HG02852 (cell line): ENCODE results near the gene MACROD1.

ENCODE experiments used
- ATAC-seq: cut with Tn5 transposase; IDR thresholded peaks from one replicate; pipeline ENCODE4 v1.9.1; 2021; ENCODE audit warnings: mild to moderate bottlenecking, moderate library complexity; ENCODE audit not compliant: unreplicated experiment

MACROD1 gene

GRCh38 chr11:64152841-64153691 lies 12.8 kb downstream of the MACROD1 start:
- ATAC-seq: peak; percentile 57

GRCh38 chr11:64151337-64151736 lies 14.6 kb downstream of the MACROD1 start:
- no peak for ATAC-seq

GRCh38 chr11:64150481-64151239 lies 15.3 kb downstream of the MACROD1 start:
- no peak for ATAC-seq

GRCh38 chr11:64150051-64150450 lies 15.9 kb downstream of the MACROD1 start:
- no peak for ATAC-seq

- ATAC-seq: no peak
Observed at GRCh38 chr11:64148917-64149617, 16.8 kb downstream of the MACROD1 start.

GRCh38 chr11:64148226-64148916 lies 17.5 kb downstream of the MACROD1 start:
- no peak for ATAC-seq

- no peak for ATAC-seq
Observed at GRCh38 chr11:64146036-64146955, 19.6 kb downstream of the MACROD1 start.

GRCh38 chr11:64144587-64145472 lies 21.1 kb downstream of the MACROD1 start:
- no peak for ATAC-seq

GRCh38 chr11:64141081-64141783 lies 24.7 kb downstream of the MACROD1 start:
- no peak for ATAC-seq

- ATAC-seq: no peak
Observed at GRCh38 chr11:64140082-64140481, 25.8 kb downstream of the MACROD1 start.

- ATAC-seq: no peak
Observed at GRCh38 chr11:64139049-64139448, 26.9 kb downstream of the MACROD1 start.

GRCh38 chr11:64138398-64138797 lies 27.5 kb downstream of the MACROD1 start:
- no peak for ATAC-seq

GRCh38 chr11:64136765-64137441 lies 29.0 kb downstream of the MACROD1 start:
- ATAC-seq: no peak

- no peak for ATAC-seq
Observed at GRCh38 chr11:64135711-64136110, 30.2 kb downstream of the MACROD1 start.

GRCh38 chr11:64134963-64135362 lies 30.9 kb downstream of the MACROD1 start:
- ATAC-seq: no peak

- ATAC-seq: no peak
Observed at GRCh38 chr11:64132982-64133705, 32.8 kb downstream of the MACROD1 start.

- ATAC-seq: no peak
Observed at GRCh38 chr11:64132191-64132771, 33.6 kb downstream of the MACROD1 start.
